ENCODE measurements around the gene NAA10.

GRCh38 chrX:153921070-153921469 is 13.8 kb downstream of the NAA10 start:
- TF ChIP-seq POLR2A (IDR thresholded peaks at IDR 0.05) (no peak), EP300 (IDR thresholded peaks at IDR 0.05) (no peak)
